ENCODE measurements around the gene ADAMTS2.
"Not testable (repeated sequence)": the region's sequence is repeated elsewhere in the genome, so short reads cannot be mapped to it uniquely, and the experiment has no call there.

The ADAMTS2 gene

DNA sequence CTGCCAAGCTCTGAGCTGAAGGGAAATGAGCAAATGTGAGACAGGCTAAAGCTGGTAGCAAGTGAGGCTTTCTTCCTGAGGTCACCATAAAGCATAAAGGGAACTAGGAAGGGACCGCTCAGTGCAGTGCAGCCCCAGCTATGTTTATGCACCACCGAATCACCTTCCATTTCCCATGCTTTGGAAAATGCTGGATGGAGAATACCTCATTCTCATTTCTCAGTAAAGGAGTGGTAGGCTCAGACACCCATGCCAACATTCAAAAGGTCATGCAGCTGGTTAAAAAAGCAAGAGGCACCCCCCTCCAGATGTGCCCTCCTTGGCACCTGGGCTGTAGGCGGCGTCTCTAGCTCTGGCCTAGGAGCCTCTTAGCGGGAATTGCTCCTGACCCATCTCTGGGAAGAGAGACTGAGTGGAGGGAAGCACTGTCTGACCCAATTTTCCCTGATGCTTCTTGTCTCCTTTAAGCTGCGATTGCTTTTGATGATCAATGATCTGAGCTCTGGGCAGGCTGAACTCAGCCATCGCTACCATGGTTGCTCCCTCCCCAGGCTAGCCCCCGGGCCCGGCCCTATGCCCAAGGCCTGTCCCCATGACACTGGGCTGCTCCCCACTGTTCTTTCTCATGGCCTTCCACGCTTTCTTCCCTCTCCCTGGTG, 226.4 kb downstream of the ADAMTS2 start:
- DNase-seq = no peak

DNA sequence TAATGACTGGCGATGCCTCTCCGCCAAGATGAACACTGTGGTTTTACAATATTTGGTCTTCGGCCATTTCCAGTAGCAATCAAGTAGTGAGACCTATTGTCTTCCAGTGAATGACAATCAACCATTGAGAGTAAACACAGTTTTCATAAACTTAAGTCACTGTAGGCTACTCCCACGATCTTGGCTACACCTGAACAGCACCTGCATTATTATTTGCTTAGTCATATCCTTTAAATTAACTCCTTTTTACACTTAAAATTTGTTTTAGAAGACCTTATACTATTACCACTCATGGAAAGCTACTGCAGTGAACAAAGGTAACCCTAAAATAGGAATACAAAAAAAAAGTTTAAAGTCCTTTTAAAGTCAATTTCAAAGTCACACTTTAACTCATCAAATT, 226.9 kb downstream of the ADAMTS2 start:
- no peak for DNase-seq

- no peak for DNase-seq
Measured at GRCh38 chr5:179115845-179116524, 229.3 kb downstream of the ADAMTS2 start.

GRCh38 chr5:179115307-179115706, 230.0 kb downstream of the ADAMTS2 start:
- DNase-seq = no peak

- no peak for DNase-seq
Measured at GRCh38 chr5:179114756-179115155, 230.5 kb downstream of the ADAMTS2 start.

- no peak for DNase-seq
Measured at GRCh38 chr5:179113945-179114641, 231.2 kb downstream of the ADAMTS2 start.

DNA sequence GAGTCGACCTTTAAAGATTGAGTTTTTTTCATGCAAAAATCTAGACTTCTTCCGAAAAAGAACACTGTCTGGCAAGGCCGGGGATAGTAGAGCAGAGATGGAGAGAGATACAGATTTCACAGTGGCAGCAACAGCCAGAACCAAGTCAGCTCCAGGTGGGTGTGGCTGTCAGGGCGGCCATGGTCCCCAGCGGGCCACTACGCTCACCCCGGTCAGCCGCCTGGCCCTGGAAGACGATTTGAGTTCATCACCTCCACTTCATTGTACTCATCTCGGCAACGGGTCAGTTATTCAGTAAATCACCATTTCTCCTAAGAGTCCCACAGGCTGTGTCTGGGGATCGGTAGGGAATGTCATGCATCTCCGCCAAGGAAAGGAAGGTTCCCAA, 232.1 kb downstream of the ADAMTS2 start:
- DNase-seq = no peak

DNA sequence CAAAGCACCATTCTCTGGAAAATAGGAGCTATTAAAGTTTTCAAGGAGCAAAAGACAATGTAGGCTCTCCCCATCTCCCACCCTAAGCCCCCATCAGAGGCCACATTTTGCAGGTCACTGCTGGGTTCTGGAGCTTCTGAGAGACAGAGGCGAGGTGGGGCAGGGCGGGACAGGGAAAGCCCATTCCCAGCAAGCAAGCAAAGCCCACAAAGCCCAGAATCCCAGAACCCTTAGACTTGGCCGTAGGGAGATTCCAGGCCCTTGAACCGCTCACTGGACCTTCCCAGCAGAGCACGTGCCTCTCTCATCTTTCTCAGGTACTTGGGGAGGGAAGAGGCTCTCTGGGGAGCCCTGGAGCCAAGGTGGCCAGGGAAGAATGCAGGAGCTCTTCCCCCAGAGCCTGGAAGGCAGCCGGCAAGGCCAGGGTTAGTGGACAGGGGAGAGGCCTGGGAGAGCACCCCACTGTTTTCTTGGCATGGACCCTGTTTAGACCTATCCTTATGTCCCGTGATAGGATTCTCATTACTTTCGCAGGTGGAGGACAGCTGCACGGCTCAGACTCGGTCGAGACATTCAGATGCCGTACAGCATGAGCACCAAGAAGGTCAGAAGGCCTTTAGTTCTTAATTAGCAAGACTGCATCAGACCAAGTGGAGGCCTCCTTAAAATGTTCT, 232.7 kb downstream of the ADAMTS2 start:
- DNase-seq = no peak

DNA sequence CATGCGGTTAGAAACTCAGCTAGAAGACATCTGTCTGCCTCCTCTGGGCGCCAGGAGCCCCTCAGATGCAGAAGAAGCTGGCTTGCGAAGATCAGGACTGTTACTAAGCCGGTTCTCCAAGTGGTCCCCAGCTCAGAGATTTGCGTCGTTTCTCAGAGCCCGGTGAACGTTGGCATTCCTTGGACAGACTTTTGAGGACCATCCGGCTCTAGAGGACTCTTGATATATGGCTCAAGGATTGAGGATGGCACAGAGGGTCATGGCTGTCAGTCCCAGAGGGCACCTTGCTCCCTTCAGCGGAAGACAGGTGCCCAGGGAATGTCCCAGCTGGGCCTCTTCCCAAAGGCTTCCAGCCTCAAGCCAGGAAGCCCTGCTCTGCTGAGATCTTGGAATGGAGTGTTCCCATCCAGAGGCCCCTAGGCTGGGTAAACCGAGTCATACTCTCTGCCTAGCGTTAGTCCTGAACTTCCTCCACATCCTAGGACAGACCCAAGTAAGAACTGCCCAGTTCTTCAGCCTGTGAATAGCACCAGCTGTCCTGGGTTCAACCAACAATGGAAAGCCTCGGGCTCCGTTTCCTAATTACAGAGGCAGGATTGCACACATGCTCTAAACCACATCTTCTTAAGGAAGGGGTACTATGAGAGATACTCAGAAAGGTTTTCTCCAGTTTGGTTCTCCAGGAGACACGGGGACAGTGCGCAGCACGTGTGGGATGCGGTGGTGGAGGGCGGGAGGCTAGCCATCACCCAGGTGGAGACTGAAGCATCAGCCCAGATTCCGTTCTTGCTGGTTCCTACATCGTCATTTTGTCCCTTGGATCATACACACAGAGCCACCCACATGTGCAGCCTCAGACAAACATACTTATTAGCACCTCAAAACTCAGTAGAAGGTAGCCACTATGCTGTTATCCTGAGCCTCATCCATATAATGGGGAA, 233.7 kb downstream of the ADAMTS2 start:
- no peak for DNase-seq

DNA sequence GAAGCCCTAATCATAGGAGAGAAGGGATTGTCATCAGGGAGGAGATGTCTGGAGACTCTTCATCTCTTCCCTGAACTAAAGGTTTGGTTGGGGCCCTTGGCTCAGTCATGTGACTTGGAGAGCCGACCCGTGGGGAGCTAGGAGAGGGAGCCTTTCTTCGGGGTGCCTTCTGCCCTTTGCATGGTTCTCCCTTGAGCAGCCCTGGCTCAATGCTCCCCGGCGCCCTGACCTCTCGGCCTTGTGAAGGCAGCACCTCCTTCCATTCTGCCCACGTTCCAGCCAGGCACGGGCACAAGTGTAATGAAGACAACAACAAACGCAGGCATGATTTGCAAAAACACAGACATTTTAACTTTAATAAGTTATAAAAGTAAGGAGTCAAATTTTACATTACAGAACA, 234.7 kb downstream of the ADAMTS2 start:
- DNase-seq = no peak

DNA sequence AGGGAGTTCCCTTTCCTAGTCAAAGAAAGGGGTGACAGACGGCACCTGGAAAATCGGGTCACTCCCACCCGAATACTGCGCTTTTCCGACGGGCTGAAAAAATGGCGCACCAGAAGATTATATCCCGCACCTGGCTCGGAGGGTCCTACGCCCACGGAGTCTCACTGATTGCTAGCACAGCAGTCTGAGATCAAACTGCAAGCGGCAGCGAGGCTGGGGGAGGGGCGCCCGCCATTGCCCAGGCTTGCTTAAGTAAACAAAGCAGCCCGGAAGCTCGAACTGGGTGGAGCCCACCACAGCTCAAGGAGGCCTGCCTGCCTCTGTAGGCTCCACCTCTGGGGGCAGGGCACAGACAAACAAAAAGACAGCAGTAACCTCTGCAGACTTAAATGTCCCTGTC, 244.0 kb downstream of the ADAMTS2 start:
- DNase-seq = not testable (repeated sequence)

DNA sequence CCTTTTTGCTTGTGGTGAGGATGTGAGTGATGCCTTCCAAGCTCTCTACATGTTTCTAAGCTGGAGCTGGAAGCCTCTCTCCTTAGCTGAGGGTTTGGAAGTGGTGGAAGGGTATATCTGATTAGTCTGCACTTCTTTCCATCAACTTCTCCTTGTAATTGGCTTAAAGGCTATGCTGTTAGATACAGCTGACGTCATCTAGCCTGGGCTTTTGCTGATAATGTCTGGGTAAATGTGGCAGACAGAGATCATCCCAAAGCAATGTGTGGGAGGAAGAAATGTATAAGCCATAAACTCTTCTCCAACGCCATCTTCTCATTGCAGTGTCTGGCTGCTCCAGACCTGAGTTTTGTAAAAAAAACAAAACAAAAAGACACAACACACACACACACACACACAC, 255.8 kb downstream of the ADAMTS2 start:
- DNase-seq = no peak

DNA sequence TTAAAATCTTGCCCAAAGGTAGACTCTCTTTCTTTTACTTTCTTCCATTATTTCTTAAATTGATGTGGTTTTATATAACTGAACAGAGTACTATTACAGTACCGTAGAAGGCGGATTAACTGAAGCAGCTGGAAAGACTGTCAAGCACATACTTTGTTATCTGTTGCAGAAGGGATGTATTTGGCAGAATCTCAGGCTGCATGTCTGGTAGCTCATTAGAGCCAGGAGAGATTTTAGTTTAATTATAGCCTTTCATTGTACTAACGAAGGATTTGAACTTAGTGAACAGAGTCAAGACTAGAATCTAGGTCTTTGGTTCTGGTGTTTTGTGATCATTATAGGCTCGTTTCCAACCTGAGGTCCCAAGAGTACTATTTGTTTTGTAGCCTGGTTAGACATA, 264.5 kb downstream of the ADAMTS2 start:
- no peak for DNase-seq

DNA sequence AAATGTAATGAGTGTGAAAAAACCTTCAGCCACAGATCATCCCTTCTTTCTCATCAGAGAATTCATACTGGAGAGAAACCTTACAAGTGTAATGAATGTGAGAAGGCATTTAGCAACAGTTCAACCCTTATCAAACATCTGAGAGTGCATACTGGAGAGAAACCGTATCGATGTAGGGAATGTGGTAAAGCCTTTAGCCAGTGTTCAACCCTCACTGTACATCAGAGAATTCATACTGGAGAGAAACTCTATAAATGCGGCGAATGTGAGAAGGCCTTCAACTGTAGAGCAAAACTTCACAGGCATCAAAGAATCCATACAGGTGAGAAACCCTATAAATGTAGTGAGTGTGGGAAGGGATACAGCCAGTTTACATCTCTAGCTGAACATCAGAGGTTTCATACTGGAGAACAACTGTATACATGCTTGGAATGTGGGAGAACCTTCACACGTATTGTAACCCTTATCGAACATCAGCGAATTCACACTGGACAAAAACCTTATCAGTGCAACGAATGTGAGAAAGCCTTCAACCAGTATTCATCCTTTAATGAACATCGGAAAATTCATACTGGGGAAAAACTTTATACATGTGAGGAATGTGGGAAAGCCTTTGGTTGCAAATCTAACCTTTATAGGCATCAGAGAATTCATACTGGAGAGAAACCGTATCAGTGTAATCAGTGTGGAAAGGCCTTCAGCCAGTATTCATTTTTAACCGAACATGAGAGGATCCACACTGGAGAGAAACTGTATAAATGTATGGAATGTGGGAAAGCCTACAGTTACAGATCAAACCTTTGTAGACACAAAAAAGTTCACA, 265.9 kb downstream of the ADAMTS2 start:
- no peak for DNase-seq

GRCh38 chr5:179065703-179066102, 279.6 kb downstream of the ADAMTS2 start:
- DNase-seq = no peak

DNA sequence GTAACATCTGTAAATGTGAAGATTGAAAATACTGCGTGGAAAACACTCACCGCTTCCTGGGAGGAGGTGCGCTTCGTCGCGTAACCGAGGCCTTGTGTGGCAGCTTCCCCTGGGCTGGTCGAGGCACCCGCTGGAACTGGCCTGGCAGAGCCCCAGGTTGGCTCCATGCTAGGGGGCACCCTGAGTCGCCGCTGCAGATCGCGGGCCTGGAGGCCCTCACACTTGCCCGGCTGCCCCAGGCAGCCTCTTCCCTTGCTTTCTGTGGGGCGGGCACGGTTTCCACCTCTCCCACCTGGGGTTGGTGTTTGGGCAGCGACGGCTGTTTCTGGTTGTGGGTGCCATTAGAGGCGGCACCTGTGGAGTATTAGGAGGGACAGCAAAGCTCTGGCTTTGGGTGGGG, 284.2 kb downstream of the ADAMTS2 start:
- DNase-seq = no peak
